IMR-90 (cell line): Measurements from ENCODE around the gene MAGI1. TPM values are rescaled to one million over a fixed set of nuclear protein-coding genes. Genes with fewer than 3 reads are reported as not detected.

ENCODE experiments used
- ATAC-seq: fragments of 200-7000 bp; cut with Tn5 transposase; 2 replicates; pipeline ENCODE4 v1.9.1; 2020; ENCODE audit warnings: low read depth, mild to moderate bottlenecking, moderate library complexity
- BruUV-seq: library from RNA; stranded (reverse); fragments of 400-500 nt; replicated peaks from 2 replicates; lab custom pipeline; 2021; lab: Mats Ljungman, UMichigan
- CTCF ChIA-PET: fragments of 300-600 bp; formaldehyde crosslinking; extraction: SDS; loops from one replicate; lab custom pipeline; 2021; ENCODE audit warnings: antibody characterized with exemption; lab: Yijun Ruan, JAX
- POLR2A ChIA-PET: fragments of 300-600 bp; sonication (Branson Sonifier 250); formaldehyde crosslinking; loops from one replicate; lab custom pipeline; 2022; ENCODE audit warnings: antibody characterized with exemption; ENCODE audit not compliant: unreplicated experiment; lab: Charles Lee
- DNase-seq: peaks from one replicate; pipeline ENCODE4 v3.0.0; 2013
- H2AFZ ChIP-seq: replicated peaks from 2 replicates; pipeline ENCODE3; 2013; ENCODE audit warnings: low read length, mild to moderate bottlenecking; ENCODE audit not compliant: poor library complexity
- H2AK5ac ChIP-seq: 2 replicates; pipeline ENCODE4 v1.6.1; 2013; ENCODE audit warnings: low read depth, low read length, inconsistent platforms
- H2AK9ac ChIP-seq: replicated peaks from 2 replicates; pipeline ENCODE3; 2013; ENCODE audit warnings: mild to moderate bottlenecking, low read depth, low read length, moderate library complexity; ENCODE audit not compliant: poor library complexity
- H2BK120ac ChIP-seq: 2 replicates; pipeline ENCODE4 v1.6.1; 2013; ENCODE audit warnings: low read depth, low read length, inconsistent platforms
- H2BK15ac ChIP-seq: 3 replicates; pipeline ENCODE4 v1.6.1; 2013; ENCODE audit warnings: low read depth, low read length, inconsistent platforms
- H2BK20ac ChIP-seq: 2 replicates; pipeline ENCODE4 v1.6.1; 2013; ENCODE audit warnings: low read depth, mild to moderate bottlenecking, inconsistent platforms, low read length, moderate library complexity
- H2BK5ac ChIP-seq: 2 replicates; pipeline ENCODE4 v1.6.1; 2013; ENCODE audit warnings: mild to moderate bottlenecking, low read depth, low read length, inconsistent platforms; ENCODE audit not compliant: poor library complexity, severe bottlenecking
- H3K14ac ChIP-seq: replicated peaks from 2 replicates; pipeline ENCODE4 v1.6.1; 2013; ENCODE audit warnings: low read depth, low read length, inconsistent platforms
- H3K18ac ChIP-seq: 2 replicates; pipeline ENCODE4 v1.6.1; 2013; ENCODE audit warnings: low read depth, low read length, control low read depth
- H3K23ac ChIP-seq: 2 replicates; pipeline ENCODE4 v1.6.1; 2013; ENCODE audit warnings: low read depth, low read length, inconsistent platforms
- H3K27ac ChIP-seq: 2 replicates; pipeline ENCODE4 v1.5.1; 2013; ENCODE audit warnings: mild to moderate bottlenecking, control low read depth, low read length; ENCODE audit not compliant: insufficient read depth
- H3K27me3 ChIP-seq: 2 replicates; pipeline ENCODE4 v1.6.1; 2013; ENCODE audit warnings: low read length; ENCODE audit not compliant: control insufficient read depth, insufficient read depth
- H3K36me3 ChIP-seq: 2 replicates; pipeline ENCODE4 v1.6.1; 2013; ENCODE audit warnings: low read length, mixed read lengths; ENCODE audit not compliant: control insufficient read depth, insufficient read depth
- H3K4ac ChIP-seq: 2 replicates; pipeline ENCODE4 v1.6.1; 2013; ENCODE audit warnings: low read depth, low read length, inconsistent platforms
- H3K4me1 ChIP-seq: 2 replicates; pipeline ENCODE4 v1.6.1; 2013; ENCODE audit warnings: low read length, mixed read lengths; ENCODE audit not compliant: control insufficient read depth, insufficient read depth
- H3K4me2 ChIP-seq: 2 replicates; pipeline ENCODE4 v1.6.1; 2013; ENCODE audit warnings: low read depth, mild to moderate bottlenecking, control low read depth, low read length, moderate library complexity
- H3K4me3 ChIP-seq: 2 replicates; pipeline ENCODE4 v1.5.1; 2013; ENCODE audit warnings: low read depth, mild to moderate bottlenecking, control low read depth, low read length, moderate library complexity; ENCODE audit not compliant: insufficient read depth
- H3K56ac ChIP-seq: 2 replicates; pipeline ENCODE4 v1.6.1; 2013; ENCODE audit warnings: low read length, inconsistent platforms; ENCODE audit not compliant: insufficient read depth; ENCODE audit errors: extremely low read depth
- H3K79me1 ChIP-seq, 2 experiments: 2 replicates each; pipeline ENCODE4 v1.6.1; 2013; ENCODE audit warnings: low read length in 2 of 2, inconsistent platforms in 1 of 2, low read depth in 1 of 2
- H3K9ac ChIP-seq: 2 replicates; pipeline ENCODE4 v1.6.1; 2013; ENCODE audit warnings: low read depth, low read length, control low read depth
- H3K9me1 ChIP-seq: 2 replicates; pipeline ENCODE4 v1.6.1; 2013; ENCODE audit warnings: low read length, inconsistent platforms; ENCODE audit not compliant: insufficient read depth
- H3K9me3 ChIP-seq: 2 replicates; pipeline ENCODE4 v1.6.1; 2013; ENCODE audit warnings: low read length; ENCODE audit not compliant: control insufficient read depth, insufficient read depth
- H4K20me1 ChIP-seq: 2 replicates; pipeline ENCODE4 v1.6.1; 2013; ENCODE audit warnings: low read length, inconsistent platforms; ENCODE audit not compliant: insufficient read depth
- H4K5ac ChIP-seq: 2 replicates; pipeline ENCODE4 v1.6.1; 2013; ENCODE audit warnings: mild to moderate bottlenecking, low read depth, low read length, control low read depth
- H4K8ac ChIP-seq, 2 experiments: 2 replicates each; pipeline ENCODE4 v1.6.1; 2013; ENCODE audit warnings: low read depth in 2 of 2, low read length in 2 of 2, control low read depth in 1 of 2, inconsistent platforms in 1 of 2
- H4K91ac ChIP-seq: 2 replicates; pipeline ENCODE4 v1.6.1; 2013; ENCODE audit warnings: low read depth, low read length, inconsistent platforms; ENCODE audit not compliant: insufficient read depth
- BHLHE40 ChIP-seq: fragments of 150-350 bp; IDR thresholded peaks from 2 replicates; pipeline ENCODE4 v1.6.1; 2016; ENCODE audit warnings: mild to moderate bottlenecking, low read depth, low read length
- CEBPB ChIP-seq: IDR thresholded peaks from 2 replicates; pipeline ENCODE4 v1.6.1; 2012; ENCODE audit warnings: low read depth, low read length, improper control_type of control experiment
- CHD1 ChIP-seq: IDR thresholded peaks from 2 replicates; pipeline ENCODE4 v1.6.1; 2012; ENCODE audit warnings: low read depth, low read length, improper control_type of control experiment
- FOS ChIP-seq: fragments of 150-350 bp; IDR thresholded peaks from 2 replicates; pipeline ENCODE4 v1.6.1; 2016; ENCODE audit warnings: low read depth, low read length
- MAFK ChIP-seq: IDR thresholded peaks from 2 replicates; pipeline ENCODE4 v1.6.1; 2012; ENCODE audit warnings: low read depth, low read length, improper control_type of control experiment
- MAZ ChIP-seq: IDR thresholded peaks from 2 replicates; pipeline ENCODE4 v1.6.1; 2012; ENCODE audit warnings: low read depth, mild to moderate bottlenecking, low read length, improper control_type of control experiment, moderate library complexity, borderline replicate concordance
- MXI1 ChIP-seq: IDR thresholded peaks from 2 replicates; pipeline ENCODE4 v1.6.1; 2012; ENCODE audit warnings: low read depth, mild to moderate bottlenecking, low read length, moderate library complexity, borderline replicate concordance
- NFE2L2 ChIP-seq: fragments of 150-350 bp; IDR thresholded peaks from 2 replicates; pipeline ENCODE4 v1.6.1; 2016; ENCODE audit warnings: low read depth, mild to moderate bottlenecking, low read length
- POLR2A ChIP-seq: IDR thresholded peaks from 2 replicates; pipeline ENCODE4 v1.6.1; 2012; ENCODE audit warnings: mild to moderate bottlenecking, low read depth, low read length
- RAD21 ChIP-seq: IDR thresholded peaks from 2 replicates; pipeline ENCODE4 v1.6.1; 2012; ENCODE audit warnings: low read length, improper control_type of control experiment
- RCOR1 ChIP-seq: IDR thresholded peaks from 2 replicates; pipeline ENCODE4 v1.6.1; 2012; ENCODE audit warnings: mild to moderate bottlenecking, low read length, improper control_type of control experiment; ENCODE audit not compliant: insufficient replicate concordance
- RFX5 ChIP-seq: IDR thresholded peaks from 2 replicates; pipeline ENCODE4 v1.8.0; 2012; ENCODE audit warnings: low read depth, mild to moderate bottlenecking, low read length, moderate library complexity
- SMC3 ChIP-seq: fragments of 150-350 bp; IDR thresholded peaks from 2 replicates; pipeline ENCODE4 v1.6.1; 2016; ENCODE audit warnings: low read depth, mild to moderate bottlenecking, antibody characterized with exemption, low read length, moderate library complexity
- WGBS, 2 experiments: methylation state at CpG; one replicate each; pipeline versions ENCODE4 v1.1.5 to v1.1.7; 2013; ENCODE audit warnings: missing lambda C conversion rate in 2 of 2; ENCODE audit not compliant: insufficient read length in 1 of 2; ENCODE audit errors: extremely low coverage in 2 of 2; 5-methylcytosine and 5-hydroxymethylcytosine counted together
- dilution Hi-C: fragments of 300-500 bp; cut with HindIII; formaldehyde crosslinking; loops from one replicate; pipeline ENCODE4 v1.14.3; 2018; ENCODE audit warnings: low sequenced_read_pairs; ENCODE audit not compliant: unreplicated experiment
- in situ Hi-C: fragments of 300-500 bp; cut with MboI; formaldehyde crosslinking; loops from 3 replicates; pipeline ENCODE4 v1.14.3; 2019; ENCODE audit warnings: low sequenced_read_pairs, inconsistent platforms, mixed read lengths
- intact Hi-C: fragments of 100-400 bp; cut with micrococcal nuclease; formaldehyde crosslinking; loops from 2 replicates; pipeline ENCODE4 v1.10.0; 2022
- polyA plus RNA-seq, 3 experiments: library from polyadenylated mRNA; depleted of rRNA; stranded (reverse); fragments of >200 nt; gene quantifications; 2 replicates each; pipeline ENCODE4 v1.2.3, GENCODE V29; 2012; ENCODE audit warnings: low replicate concordance in 1 of 3
- total RNA-seq: library from RNA; depleted of rRNA; stranded (reverse); fragments of >200 nt; gene quantifications from 2 replicates; pipeline ENCODE4 v1.2.3, GENCODE V29; 2012
- TF ChIP-seq, protein P1 (sequence below): conservative IDR thresholded peaks from 2 replicates; pipeline ENCODE4 v1.5.1; 2012; ENCODE audit warnings: mild to moderate bottlenecking, low read depth, low read length, improper control_type of control experiment
- TF ChIP-seq, protein P2 (sequence below): fragments of 150-350 bp; IDR thresholded peaks from 2 replicates; pipeline ENCODE4 v1.6.1; 2016; ENCODE audit warnings: low read depth, mild to moderate bottlenecking, low read length, moderate library complexity, borderline replicate concordance
- TF ChIP-seq, protein P3 (sequence below): fragments of 150-350 bp; IDR thresholded peaks from 2 replicates; pipeline ENCODE4 v1.6.1; 2017; ENCODE audit warnings: mild to moderate bottlenecking, antibody characterized with exemption, low read length, low read depth

Gene MAGI1
- total and polyA plus RNA-seq, 2 of the 4 experiments (the other 2 are of a cell fraction) = 14.5 to 24.2 TPM

DNA sequence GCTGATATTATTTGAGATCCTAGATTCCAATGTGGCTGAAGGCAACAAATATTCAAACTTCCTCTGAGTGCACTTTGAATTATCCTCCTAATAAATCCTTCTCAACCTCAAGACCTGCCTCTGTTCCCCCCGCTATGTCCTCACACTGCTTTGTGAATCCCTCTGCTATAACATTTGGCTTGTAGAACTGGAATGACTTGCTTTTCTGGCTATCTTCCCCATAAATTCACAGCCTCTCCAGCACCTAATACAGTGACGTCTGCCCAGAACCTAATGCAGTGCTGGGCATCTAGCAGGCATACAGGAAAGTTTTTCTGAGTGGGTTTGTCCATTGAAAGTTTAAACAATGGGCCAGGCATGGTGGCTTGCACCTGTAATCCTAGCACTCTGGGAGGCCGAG is 707.0 kb downstream of the MAGI1 start:
- no peaks in the 10 kb centered on the region for H3K9me1 ChIP-seq
- H3K23ac ChIP-seq = no peak overlapping the region
- no peak overlapping the region for H3K56ac ChIP-seq
- H3K36me3 ChIP-seq = no peaks in the 10 kb centered on the region
- H2BK120ac ChIP-seq = no peak overlapping the region
- H3K9me3 ChIP-seq = no peaks in the 10 kb centered on the region
- no peaks in the 10 kb centered on the region for H3K4me1 ChIP-seq
- H4K20me1 ChIP-seq = no peaks in the 10 kb centered on the region
- no peaks in the 10 kb centered on the region for H3K79me1 ChIP-seq
- H2AK9ac ChIP-seq = no peak overlapping the region
- no peak overlapping the region for H2BK5ac ChIP-seq
- CTCF ChIA-PET = interaction anchor here (1.9 kb wide), 1 partner anchor 11 kb away, joined by 5 read pairs; no protein-coding TSS in a partner anchor
- no peak overlapping the region for H2BK15ac ChIP-seq
- H3K4me2 ChIP-seq = no peak overlapping the region
- dilution Hi-C loops (no loop called here), in situ Hi-C loops (no loop called here), intact Hi-C loops (no loop called here)
- no peak overlapping the region for H2BK20ac ChIP-seq
- H3K27me3 ChIP-seq = peaks cover 25% of the 10 kb centered on the region
- no peak overlapping the region for H3K27ac ChIP-seq
- TF ChIP-seq, protein P1, sequence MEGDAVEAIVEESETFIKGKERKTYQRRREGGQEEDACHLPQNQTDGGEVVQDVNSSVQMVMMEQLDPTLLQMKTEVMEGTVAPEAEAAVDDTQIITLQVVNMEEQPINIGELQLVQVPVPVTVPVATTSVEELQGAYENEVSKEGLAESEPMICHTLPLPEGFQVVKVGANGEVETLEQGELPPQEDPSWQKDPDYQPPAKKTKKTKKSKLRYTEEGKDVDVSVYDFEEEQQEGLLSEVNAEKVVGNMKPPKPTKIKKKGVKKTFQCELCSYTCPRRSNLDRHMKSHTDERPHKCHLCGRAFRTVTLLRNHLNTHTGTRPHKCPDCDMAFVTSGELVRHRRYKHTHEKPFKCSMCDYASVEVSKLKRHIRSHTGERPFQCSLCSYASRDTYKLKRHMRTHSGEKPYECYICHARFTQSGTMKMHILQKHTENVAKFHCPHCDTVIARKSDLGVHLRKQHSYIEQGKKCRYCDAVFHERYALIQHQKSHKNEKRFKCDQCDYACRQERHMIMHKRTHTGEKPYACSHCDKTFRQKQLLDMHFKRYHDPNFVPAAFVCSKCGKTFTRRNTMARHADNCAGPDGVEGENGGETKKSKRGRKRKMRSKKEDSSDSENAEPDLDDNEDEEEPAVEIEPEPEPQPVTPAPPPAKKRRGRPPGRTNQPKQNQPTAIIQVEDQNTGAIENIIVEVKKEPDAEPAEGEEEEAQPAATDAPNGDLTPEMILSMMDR = no peak
- TF ChIP-seq MAZ (no peak), BHLHE40 (no peak), FOS (no peak), CEBPB (no peak), MXI1 (no peak), RFX5 (no peak), SMC3 (no peak), RAD21 (no peak), NFE2L2 (no peak), MAFK (no peak), POLR2A (no peak), CHD1 (no peak), RCOR1 (no peak)
- TF ChIP-seq, protein P2, sequence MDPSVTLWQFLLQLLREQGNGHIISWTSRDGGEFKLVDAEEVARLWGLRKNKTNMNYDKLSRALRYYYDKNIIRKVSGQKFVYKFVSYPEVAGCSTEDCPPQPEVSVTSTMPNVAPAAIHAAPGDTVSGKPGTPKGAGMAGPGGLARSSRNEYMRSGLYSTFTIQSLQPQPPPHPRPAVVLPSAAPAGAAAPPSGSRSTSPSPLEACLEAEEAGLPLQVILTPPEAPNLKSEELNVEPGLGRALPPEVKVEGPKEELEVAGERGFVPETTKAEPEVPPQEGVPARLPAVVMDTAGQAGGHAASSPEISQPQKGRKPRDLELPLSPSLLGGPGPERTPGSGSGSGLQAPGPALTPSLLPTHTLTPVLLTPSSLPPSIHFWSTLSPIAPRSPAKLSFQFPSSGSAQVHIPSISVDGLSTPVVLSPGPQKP = no peak
- TF ChIP-seq, protein P3, sequence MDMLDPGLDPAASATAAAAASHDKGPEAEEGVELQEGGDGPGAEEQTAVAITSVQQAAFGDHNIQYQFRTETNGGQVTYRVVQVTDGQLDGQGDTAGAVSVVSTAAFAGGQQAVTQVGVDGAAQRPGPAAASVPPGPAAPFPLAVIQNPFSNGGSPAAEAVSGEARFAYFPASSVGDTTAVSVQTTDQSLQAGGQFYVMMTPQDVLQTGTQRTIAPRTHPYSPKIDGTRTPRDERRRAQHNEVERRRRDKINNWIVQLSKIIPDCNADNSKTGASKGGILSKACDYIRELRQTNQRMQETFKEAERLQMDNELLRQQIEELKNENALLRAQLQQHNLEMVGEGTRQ = no peak
- no peak overlapping the region for H3K9ac ChIP-seq
- H3K14ac ChIP-seq = no peak overlapping the region
- H4K8ac ChIP-seq = no peak overlapping the region
- no peak overlapping the region for H2AK5ac ChIP-seq
- DNase-seq = no peak
- H4K5ac ChIP-seq = no peak overlapping the region
- no peak overlapping the region for H3K4ac ChIP-seq
- ATAC-seq = no peak
- no CpG with 5 or more reads among the region's 3 CpGs for WGBS, 2 experiments
- H3K18ac ChIP-seq = no peak overlapping the region
- H2AFZ ChIP-seq = no peak overlapping the region
- H4K91ac ChIP-seq = no peak overlapping the region
- BruUV-seq = no TSS peak
- POLR2A ChIA-PET = no interaction called here
- no peak overlapping the region for H3K4me3 ChIP-seq
